H1 (cell line): ENCODE measurements around the gene FRMPD1. TPM values are rescaled to one million over a fixed set of nuclear protein-coding genes. Genes with fewer than 3 reads are reported as not detected.

Experiments
- CTCF ChIA-PET: fragments of 300-600 bp; sonication (Branson Sonifier 250); formaldehyde crosslinking; loops from one replicate; lab custom pipeline; 2021; ENCODE audit not compliant: partially characterized antibody; lab: Charles Lee
- POLR2A ChIA-PET: fragments of 300-600 bp; sonication (Branson Sonifier 250); formaldehyde crosslinking; loops from one replicate; lab custom pipeline; 2021; ENCODE audit warnings: inconsistent platforms; ENCODE audit not compliant: partially characterized antibody; lab: Charles Lee
- DNase-seq, 2 experiments: peaks; one replicate each; pipeline versions ENCODE4 v3.0.0 to v3.0.0-alpha.2; 2010 to 2022; ENCODE audit warnings: low spot score in 2 of 2, low read depth in 1 of 2, mixed read lengths in 1 of 2
- FAIRE-seq: peaks from 2 replicates; lab custom pipeline; 2011; peaks lifted over from hg19 to GRCh38; lab: Jason Lieb, UNC
- H2AFZ ChIP-seq: 2 replicates; pipeline ENCODE4 v1.8.1; 2012; ENCODE audit warnings: low read length, inconsistent platforms
- H2AK5ac ChIP-seq: 2 replicates; pipeline ENCODE4 v1.6.1; 2013; ENCODE audit warnings: low read depth, low read length
- H2BK120ac ChIP-seq: replicated peaks from 2 replicates; pipeline ENCODE3; 2013; ENCODE audit warnings: low read depth, low read length, inconsistent platforms
- H2BK12ac ChIP-seq: 2 replicates; pipeline ENCODE4 v1.6.1; 2013; ENCODE audit warnings: low read depth, low read length
- H2BK15ac ChIP-seq: 2 replicates; pipeline ENCODE4 v1.6.1; 2013; ENCODE audit warnings: low read length
- H2BK20ac ChIP-seq: 2 replicates; pipeline ENCODE4 v1.6.1; 2013; ENCODE audit warnings: low read length
- H2BK5ac ChIP-seq: 2 replicates; pipeline ENCODE4 v1.6.1; 2013; ENCODE audit warnings: low read depth, low read length
- H3K14ac ChIP-seq: 2 replicates; pipeline ENCODE4 v1.6.1; 2013; ENCODE audit warnings: inconsistent platforms; ENCODE audit not compliant: insufficient read length
- H3K18ac ChIP-seq: 2 replicates; pipeline ENCODE4 v1.6.1; 2013; ENCODE audit warnings: low read length; ENCODE audit errors: extremely low read depth
- H3K23ac ChIP-seq: 2 replicates; pipeline ENCODE4 v1.6.1; 2013; ENCODE audit warnings: inconsistent platforms; ENCODE audit not compliant: insufficient read length
- H3K23me2 ChIP-seq: 2 replicates; pipeline ENCODE4 v1.6.1; 2013; ENCODE audit warnings: low read depth, low read length
- H3K27ac ChIP-seq: 2 replicates; pipeline ENCODE4 v1.6.1; 2011; ENCODE audit warnings: low read depth, low read length, inconsistent platforms
- H3K27me3 ChIP-seq, 4 experiments: replicated peaks in 1 of 4; 1 replicate in 1 of 4; 2 replicates in 3 of 4; pipeline versions ENCODE4 v1.6.1 to v1.8.1; 2011 to 2013; ENCODE audit warnings: low read length in 3 of 4, mild to moderate bottlenecking in 3 of 4, inconsistent platforms in 2 of 4, mixed read lengths in 2 of 4, moderate library complexity in 1 of 4; ENCODE audit not compliant: control insufficient read depth in 3 of 4, insufficient read depth in 3 of 4; ENCODE audit errors: extremely low read depth in 1 of 4
- H3K36me3 ChIP-seq, 4 experiments: 2 replicates each; pipeline versions ENCODE4 v1.6.1 to v1.8.1; 2011 to 2013; ENCODE audit warnings: mild to moderate bottlenecking in 4 of 4, low read length in 3 of 4, moderate library complexity in 2 of 4, control low read depth in 1 of 4, inconsistent platforms in 1 of 4; ENCODE audit not compliant: insufficient read depth in 4 of 4, control insufficient read depth in 2 of 4
- H3K4ac ChIP-seq: replicated peaks from 2 replicates; pipeline ENCODE3; 2013; ENCODE audit warnings: low read length, low read depth, mixed read lengths, inconsistent platforms; ENCODE audit not compliant: insufficient read length
- H3K4me1 ChIP-seq, 4 experiments: replicated peaks in 1 of 4; 1 replicate in 1 of 4; 2 replicates in 3 of 4; pipeline versions ENCODE4 v1.6.1 to v1.8.1; 2011 to 2013; ENCODE audit warnings: low read length in 3 of 4, inconsistent platforms in 2 of 4, mixed read lengths in 1 of 4; ENCODE audit not compliant: insufficient read depth in 4 of 4, control insufficient read depth in 3 of 4
- H3K4me2 ChIP-seq, 2 experiments: 2 replicates each; pipeline versions ENCODE4 v1.6.1 to v1.8.1; 2011 to 2013; ENCODE audit warnings: low read depth in 2 of 2, low read length in 2 of 2, control low read depth in 1 of 2, inconsistent platforms in 1 of 2, mild to moderate bottlenecking in 1 of 2; ENCODE audit not compliant: insufficient read depth in 1 of 2
- H3K4me3 ChIP-seq, 4 experiments: fragments of 200-600, 300-600 bp in 1 of 4; sonication (generic), shearing (Covaris generic), sonication (Bioruptor Twin) in 1 of 4; 2 replicates each; pipeline versions ENCODE4 v1.5.1 to v1.8.1; 2011 to 2016; ENCODE audit warnings: low read length in 4 of 4, low read depth in 3 of 4, control low read depth in 2 of 4, inconsistent platforms in 2 of 4, mild to moderate bottlenecking in 2 of 4, mixed read lengths in 1 of 4, moderate library complexity in 1 of 4; ENCODE audit not compliant: insufficient read depth in 2 of 4; ENCODE audit errors: extremely low read depth in 1 of 4
- H3K56ac ChIP-seq: replicated peaks from 2 replicates; pipeline ENCODE3; 2013; ENCODE audit warnings: low read depth, mild to moderate bottlenecking, mixed read lengths, low read length, inconsistent platforms; ENCODE audit not compliant: insufficient read length
- H3K79me1 ChIP-seq: 2 replicates; pipeline ENCODE4 v1.6.1; 2013; ENCODE audit warnings: low read depth, low read length, control low read depth
- H3K79me2 ChIP-seq, 2 experiments: 2 replicates each; pipeline versions ENCODE4 v1.6.1 to v1.8.1; 2012 to 2013; ENCODE audit warnings: low read length in 2 of 2, mild to moderate bottlenecking in 2 of 2, inconsistent platforms in 1 of 2; ENCODE audit not compliant: insufficient read depth in 2 of 2, control insufficient read depth in 1 of 2
- H3K9ac ChIP-seq, 4 experiments: replicated peaks in 1 of 4; 1 replicate in 1 of 4; 2 replicates in 3 of 4; pipeline versions ENCODE4 v1.6.1 to v1.8.1; 2011 to 2013; ENCODE audit warnings: low read depth in 3 of 4, low read length in 3 of 4, control low read depth in 2 of 4, mild to moderate bottlenecking in 2 of 4, moderate library complexity in 2 of 4, inconsistent platforms in 1 of 4; ENCODE audit errors: extremely low read depth in 1 of 4
- H3K9me3 ChIP-seq, 2 experiments: 2 replicates each; pipeline versions ENCODE4 v1.6.1 to v1.8.1; 2012 to 2013; ENCODE audit warnings: mild to moderate bottlenecking in 2 of 2, moderate library complexity in 2 of 2, control low read depth in 1 of 2, inconsistent platforms in 1 of 2, low read depth in 1 of 2, low read length in 1 of 2, mixed read lengths in 1 of 2; ENCODE audit not compliant: insufficient read depth in 2 of 2
- H4K20me1 ChIP-seq, 2 experiments: replicated peaks in 1 of 2; 2 replicates each; pipeline versions ENCODE3 to v1.8.1; 2011 to 2013; ENCODE audit warnings: inconsistent platforms in 2 of 2, low read length in 2 of 2, mild to moderate bottlenecking in 1 of 2; ENCODE audit not compliant: insufficient read depth in 2 of 2, control insufficient read depth in 1 of 2
- H4K5ac ChIP-seq: 2 replicates; pipeline ENCODE4 v1.6.1; 2013; ENCODE audit warnings: low read length, low read depth, mixed read lengths, inconsistent platforms; ENCODE audit not compliant: insufficient read length
- H4K8ac ChIP-seq: 2 replicates; pipeline ENCODE4 v1.8.0; 2013; ENCODE audit warnings: mild to moderate bottlenecking, moderate library complexity, low read length, inconsistent platforms; ENCODE audit not compliant: insufficient read depth; ENCODE audit errors: extremely low read depth
- H4K91ac ChIP-seq: replicated peaks from 2 replicates; pipeline ENCODE3; 2013; ENCODE audit warnings: low read length, mixed read lengths, inconsistent platforms; ENCODE audit not compliant: insufficient read length
- ASH2L ChIP-seq: fragments of 200-600, 300-600 bp; sonication (generic); IDR thresholded peaks from one replicate; pipeline ENCODE4 v1.7.1; 2017; ENCODE audit warnings: low read length
- CHD1 ChIP-seq: IDR thresholded peaks from 2 replicates; pipeline ENCODE4 v1.6.1; 2012; ENCODE audit warnings: low read depth, low read length, improper control_type of control experiment
- SIN3A ChIP-seq, 2 experiments: IDR thresholded peaks in 1 of 2; conservative IDR thresholded peaks in 1 of 2; 2 replicates each; pipeline ENCODE4 v1.6.1; 2011 to 2012; ENCODE audit warnings: low read length in 2 of 2, improper control_type of control experiment in 1 of 2, low read depth in 1 of 2, mild to moderate bottlenecking in 1 of 2
- TAF7 ChIP-seq: optimal IDR thresholded peaks from 2 replicates; pipeline ENCODE3; 2011; ENCODE audit warnings: low read depth, mild to moderate bottlenecking, inconsistent platforms, low read length, moderate library complexity, borderline replicate concordance
- WGBS, 2 experiments: shearing (Covaris generic) in 1 of 2; methylation state at CpG; one replicate each; pipeline versions ENCODE4 v1.1.6 to v1.1.7; 2013 to 2015; ENCODE audit warnings: low lambda C conversion rate in 2 of 2, mixed read lengths in 2 of 2, inconsistent platforms in 1 of 2, low coverage in 1 of 2, missing lambda C conversion rate in 1 of 2; ENCODE audit not compliant: insufficient replicate concordance in 2 of 2, insufficient coverage in 1 of 2, insufficient read length in 1 of 2; ENCODE audit errors: extremely low coverage in 1 of 2, missing lambda C conversion rate in 1 of 2; 5-methylcytosine and 5-hydroxymethylcytosine counted together
- polyA plus RNA-seq, 7 experiments: library from polyadenylated mRNA; depleted of rRNA in 3 of 7; stranded (reverse) in 5 of 7; unstranded in 2 of 7; fragments of >200 nt in 5 of 7; fragments of 200-250 nt in 2 of 7; gene quantifications; 1 replicate in 5 of 7; 2 replicates in 1 of 7; 4 replicates in 1 of 7; pipeline versions ENCODE4 v1.2.1 to v1.2.3, GENCODE V29; 2011 to 2013; ENCODE audit warnings: missing spikeins in 2 of 7, mixed read lengths in 2 of 7
- total RNA-seq: library from RNA; stranded (reverse); fragmentation: NEBNext Ultra II Directional; extraction: Animal tissue kit (Norgen Biotek cat#: 25700); gene quantifications from 2 replicates; pipeline ENCODE4 v1.2.1, GENCODE V29; 2021

Gene FRMPD1
- total and polyA plus RNA-seq, 2 of the 8 experiments (the other 6 are each of a cell fraction or from before 2014, with no cell fraction given) = 0.27 to 0.32 TPM

DNA sequence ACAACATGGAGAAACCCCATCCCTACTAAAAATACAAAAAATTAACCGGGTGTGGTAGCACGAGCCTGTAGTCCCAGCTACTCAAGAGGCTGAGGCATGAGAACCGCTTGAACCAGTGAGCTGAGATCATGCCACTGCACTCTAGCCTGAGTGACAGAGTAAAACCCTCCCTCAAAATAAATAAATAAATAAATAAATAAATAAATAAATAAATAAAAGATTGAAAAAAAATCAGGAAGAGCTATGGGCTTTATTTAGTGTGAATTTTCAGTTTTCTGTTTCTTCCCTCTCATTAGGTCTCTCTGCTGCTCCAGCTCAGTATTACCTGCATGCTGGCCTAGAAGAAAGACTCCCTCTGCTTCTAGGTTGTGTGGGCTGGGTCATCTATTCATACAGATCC lies 55.0 kb downstream of the FRMPD1 start:
- Histone ChIP-seq H3K18ac (no peak overlapping the region), H3K56ac (no peak overlapping the region), H4K20me1 (no peaks in the 10 kb centered on the region), H3K4me1 (no peaks in the 10 kb centered on the region), H3K79me2 (no peaks in the 10 kb centered on the region), H2BK5ac (no peak overlapping the region), H3K4ac (no peak overlapping the region), H4K8ac (no peak overlapping the region), H2BK12ac (no peak overlapping the region), H3K27me3 (no peaks in the 10 kb centered on the region), H3K9ac (no peak overlapping the region), H2BK20ac (no peak overlapping the region), H3K4me2 (no peak overlapping the region), H3K27ac (no peak overlapping the region), H3K14ac (no peak overlapping the region), H3K9me3 (no peaks in the 10 kb centered on the region), H3K79me1 (no peaks in the 10 kb centered on the region), H3K23ac (no peak overlapping the region), H3K36me3 (no peaks in the 10 kb centered on the region), H4K91ac (no peak overlapping the region), H3K23me2 (peaks cover 1% of the 10 kb centered on the region; the same call in 1 of the 2 replicates), H2BK15ac (no peak overlapping the region), H2BK120ac (no peak overlapping the region), H4K5ac (no peak overlapping the region), H3K4me3 (no peak overlapping the region), H2AK5ac (no peak overlapping the region), H2AFZ (no peak overlapping the region)
- CTCF ChIA-PET = interaction anchor here (1.0 kb wide), 1 partner anchor 54 kb away, joined by 3 read pairs; no protein-coding TSS in a partner anchor
- WGBS, 2 experiments = 84% methylated on average over 3 of the region's 3 CpGs; no CpG with 5 or more reads in 1 of the 2 experiments
- TF ChIP-seq ASH2L (no peak), TAF7 (no peak), SIN3A (conservative IDR thresholded peaks at IDR 0.05 in 1 of 2, IDR thresholded peaks at IDR 0.05 in 1 of 2; ENCODE audit: low read depth in 1 of 2, low read length in 2 of 2) (no peak), CHD1 (no peak)
- FAIRE-seq (no peak), DNase-seq (no peak)
- POLR2A ChIA-PET = interaction anchor here (1.4 kb wide), 1 partner anchor 114 kb away, joined by 4 read pairs; the partner anchor contains the start of gene TOMM5
